Activated CD4-positive, CD25-positive, alpha-beta regulatory T cell treated with anti-CD3 and anti-CD28 coated beads, Interleukin-2, amount 50 U/mL, for 16 hours (primary cell): ENCODE data around the gene DLX6.

ENCODE experiments used
- DNase-seq: peaks from one replicate; pipeline ENCODE4 v3.0.0-alpha.2; 2020; ENCODE audit warnings: low read depth, low spot score

Gene DLX6

DNA sequence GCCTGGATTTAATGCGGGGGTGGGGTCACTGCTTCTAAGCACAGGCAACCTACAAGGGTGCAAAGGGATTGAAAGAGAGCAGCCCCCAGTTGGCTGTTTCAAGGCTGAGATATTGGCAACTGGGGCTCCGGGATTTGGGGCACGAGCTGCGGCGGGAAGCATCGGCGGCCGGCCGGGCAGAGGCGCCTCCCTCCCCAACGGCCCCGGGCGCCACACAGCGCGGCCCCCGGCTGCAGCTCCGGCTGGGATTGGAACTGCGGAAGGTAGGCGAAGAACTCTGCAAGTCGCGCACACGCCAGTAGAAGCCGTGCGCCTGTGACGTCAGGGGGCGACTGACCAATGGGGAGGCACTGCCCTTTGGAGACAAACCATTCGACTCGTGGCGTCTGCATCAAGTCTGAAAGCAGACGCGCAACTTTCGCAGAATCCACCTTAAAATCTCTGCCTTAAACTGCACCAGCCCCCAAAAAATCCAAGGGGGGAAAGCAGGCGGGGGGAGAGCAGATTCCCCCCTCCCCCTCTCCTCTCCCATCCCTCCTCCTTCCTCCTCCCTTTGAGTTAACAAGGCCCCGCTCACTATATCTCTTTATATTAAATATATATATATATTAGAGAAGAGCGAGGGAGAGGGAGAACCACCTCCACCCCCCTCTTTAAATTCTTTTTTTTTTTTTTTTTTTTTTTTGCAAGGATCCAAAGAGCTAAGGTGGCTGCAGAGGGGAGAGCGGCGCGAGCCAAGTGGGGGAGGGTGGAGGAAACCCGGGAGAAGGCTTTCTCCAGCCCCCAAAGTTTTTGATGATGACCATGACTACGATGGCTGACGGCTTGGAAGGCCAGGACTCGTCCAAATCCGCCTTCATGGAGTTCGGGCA, at the start of gene DLX6:
Gene DLX6, plus strand, starts transcription at position 371 of the 872 bp plus-strand sequence. Its CDS starts 425 bp downstream, at position 796.
- DNase-seq = no peak

- DNase-seq = no peak
Measured at GRCh38 chr7:96959135-96959534, 46.2 kb upstream of the DLX6 start.

DNA sequence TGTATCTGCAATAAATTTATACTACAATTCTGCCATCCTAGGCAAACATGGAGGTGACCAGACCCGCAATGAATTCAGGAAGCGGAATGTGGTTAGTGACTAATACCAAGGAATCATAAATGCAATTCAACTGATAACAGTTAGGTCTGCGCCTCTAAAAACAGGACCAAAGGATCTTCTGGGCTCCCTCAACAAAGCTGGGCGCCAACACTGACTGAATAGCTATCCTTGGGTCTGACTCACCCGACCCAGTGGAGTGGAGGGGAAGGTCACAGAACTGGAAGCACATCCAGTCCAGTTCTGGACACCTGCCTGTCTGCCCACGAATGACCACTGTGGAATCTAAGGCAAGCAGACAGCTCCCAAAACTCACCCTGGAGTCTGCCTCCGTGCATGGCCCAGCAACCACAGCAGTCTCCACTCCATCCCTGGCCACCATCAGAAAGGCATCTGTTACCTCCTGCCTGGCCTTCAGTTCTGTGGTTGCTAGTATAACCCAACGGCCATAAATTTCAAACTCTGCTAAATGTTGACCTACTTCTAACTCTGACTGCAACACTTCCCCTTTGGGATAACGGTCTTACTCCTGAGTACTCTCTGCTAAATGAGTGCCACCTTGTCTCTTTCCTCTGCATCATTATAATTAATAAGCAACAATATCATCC, 43.0 kb upstream of the DLX6 start:
- DNase-seq = no peak

GRCh38 chr7:96968981-96969380, 36.4 kb upstream of the DLX6 start:
- DNase-seq = no peak

DNA sequence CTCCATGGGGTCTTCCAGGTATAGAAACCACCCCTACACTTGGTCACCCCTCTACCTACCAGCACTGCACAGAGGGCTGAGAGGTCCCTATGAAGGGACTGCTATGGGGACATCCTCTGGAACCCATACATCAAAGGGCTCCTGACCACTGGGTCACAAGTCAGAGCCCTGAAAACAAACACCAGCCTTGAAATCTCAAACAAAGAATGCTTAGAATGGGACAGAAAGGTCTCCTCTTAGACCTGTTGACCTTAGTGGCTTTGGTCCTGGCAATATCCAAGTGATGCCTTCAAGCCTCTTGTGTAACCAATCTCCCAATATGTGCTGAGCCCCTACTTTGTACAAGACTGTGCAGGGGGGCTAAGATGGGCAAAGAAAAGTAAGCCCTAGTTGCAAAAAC, 34.6 kb upstream of the DLX6 start:
- no peak for DNase-seq

- DNase-seq = no peak
Measured at GRCh38 chr7:96973986-96974385, 31.4 kb upstream of the DLX6 start.

DNA sequence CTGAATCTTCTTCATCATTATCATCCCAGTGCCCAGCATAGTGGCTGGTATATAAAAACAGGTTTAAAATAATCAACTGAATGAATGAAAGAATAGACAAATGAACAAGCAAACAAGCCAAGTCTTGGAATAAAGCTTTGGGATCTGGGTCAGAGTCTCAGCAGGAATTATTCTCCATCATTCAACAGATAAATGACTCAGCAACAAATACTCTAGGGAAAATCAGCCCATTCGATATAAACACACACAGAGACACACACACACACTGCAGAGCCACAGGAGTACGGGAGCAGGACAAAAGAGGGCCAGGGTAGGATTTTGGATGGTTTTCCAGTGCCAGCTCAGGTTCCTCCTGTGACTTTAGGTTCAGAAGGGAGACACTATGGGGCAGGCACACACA, 29.2 kb upstream of the DLX6 start:
- no peak for DNase-seq

GRCh38 chr7:96977445-96977844, 27.9 kb upstream of the DLX6 start:
- no peak for DNase-seq

DNA sequence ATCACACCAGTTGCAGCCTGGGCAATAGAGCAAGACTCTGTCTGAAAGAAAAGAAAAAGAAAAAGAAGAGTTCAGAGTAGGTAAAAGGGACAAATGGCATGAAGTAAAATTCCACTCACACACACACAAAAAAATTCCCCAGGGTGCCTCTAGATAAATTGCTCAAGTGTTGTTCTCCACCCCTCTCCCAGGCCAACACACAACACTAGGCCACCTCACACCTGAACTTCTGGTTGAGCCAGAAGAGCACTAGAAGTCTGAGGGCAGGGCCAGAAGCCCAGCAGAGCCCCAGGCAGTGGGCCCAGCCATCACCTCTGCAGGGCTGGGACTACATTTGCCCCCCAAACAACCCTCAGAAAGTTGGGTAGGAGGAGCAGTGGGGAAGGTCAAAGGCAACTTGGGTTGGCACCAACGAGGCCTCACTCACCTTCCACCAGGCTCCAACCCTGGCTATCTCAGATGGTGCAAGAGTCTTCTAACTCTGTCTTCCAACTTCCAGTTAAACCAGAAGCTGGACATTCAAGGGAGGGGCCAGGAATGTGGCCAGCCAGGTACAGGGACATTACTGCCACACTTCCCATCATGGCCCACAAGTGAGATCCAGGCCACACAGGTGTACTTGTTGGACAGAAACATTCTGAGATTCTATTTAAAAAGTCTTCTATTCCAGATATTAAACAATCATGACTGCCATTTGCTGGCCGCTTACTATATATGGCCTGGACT, 25.6 kb upstream of the DLX6 start:
- no peak for DNase-seq

- DNase-seq = no peak
Measured at GRCh38 chr7:96982586-96982985, 22.8 kb upstream of the DLX6 start.

DNA sequence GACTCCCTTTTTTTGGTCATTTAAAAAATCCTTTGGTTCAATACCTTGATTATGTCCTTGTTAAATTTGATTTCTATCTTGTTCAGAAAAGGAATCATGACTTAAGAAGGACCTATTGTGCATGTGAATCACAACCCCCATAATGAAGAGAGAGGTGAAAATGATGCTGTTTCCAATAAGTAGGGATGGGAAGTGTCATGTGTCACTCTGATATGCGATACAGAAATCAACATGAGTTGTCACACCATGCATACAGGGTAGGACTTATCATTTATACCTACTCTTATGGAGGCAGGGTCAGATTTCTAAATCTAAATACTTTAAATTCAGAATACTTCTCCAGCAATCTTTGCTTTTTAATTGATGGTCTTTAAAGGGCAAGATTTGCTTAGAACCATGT, 19.4 kb upstream of the DLX6 start:
- no peak for DNase-seq

DNA sequence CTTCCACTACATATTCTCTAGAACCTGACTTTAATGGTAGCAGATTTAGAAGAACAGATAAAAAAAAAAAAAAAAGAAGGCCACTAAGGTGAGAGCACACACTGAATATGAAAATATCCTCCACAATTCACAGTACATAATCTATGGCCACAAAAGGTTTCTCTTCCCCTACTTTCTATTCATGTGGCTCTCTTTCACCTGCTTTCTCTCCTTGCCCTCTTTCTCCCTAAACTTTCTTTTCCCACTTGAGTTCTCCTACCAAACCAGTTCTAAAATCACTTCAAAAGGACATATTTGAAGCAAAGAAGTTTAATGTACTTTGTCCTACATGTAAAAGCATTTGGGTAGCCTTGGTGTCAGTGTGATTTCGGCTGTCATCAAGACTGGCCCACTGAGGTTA, 18.5 kb upstream of the DLX6 start:
- no peak for DNase-seq

DNA sequence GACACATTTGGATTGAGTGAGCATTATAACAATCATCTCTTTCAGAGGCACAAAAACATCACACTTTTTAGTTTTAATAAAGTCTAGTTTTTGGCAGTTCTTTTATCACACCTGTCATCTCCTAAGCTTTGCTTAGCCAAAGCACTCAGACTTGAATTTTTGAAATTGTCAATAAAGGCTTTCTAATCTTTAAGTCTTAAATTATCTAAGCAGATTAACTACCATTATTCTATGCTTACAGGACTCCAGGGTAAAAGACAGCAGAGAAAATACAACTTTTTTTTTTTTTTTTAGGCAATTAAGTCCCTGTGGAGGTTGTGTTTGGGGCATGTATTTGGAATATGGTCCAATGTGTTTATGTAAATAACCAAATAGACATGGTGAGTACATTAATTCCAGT, 17.6 kb upstream of the DLX6 start:
- no peak for DNase-seq

GRCh38 chr7:96989241-96989858, 16.0 kb upstream of the DLX6 start:
- DNase-seq = no peak

DNA sequence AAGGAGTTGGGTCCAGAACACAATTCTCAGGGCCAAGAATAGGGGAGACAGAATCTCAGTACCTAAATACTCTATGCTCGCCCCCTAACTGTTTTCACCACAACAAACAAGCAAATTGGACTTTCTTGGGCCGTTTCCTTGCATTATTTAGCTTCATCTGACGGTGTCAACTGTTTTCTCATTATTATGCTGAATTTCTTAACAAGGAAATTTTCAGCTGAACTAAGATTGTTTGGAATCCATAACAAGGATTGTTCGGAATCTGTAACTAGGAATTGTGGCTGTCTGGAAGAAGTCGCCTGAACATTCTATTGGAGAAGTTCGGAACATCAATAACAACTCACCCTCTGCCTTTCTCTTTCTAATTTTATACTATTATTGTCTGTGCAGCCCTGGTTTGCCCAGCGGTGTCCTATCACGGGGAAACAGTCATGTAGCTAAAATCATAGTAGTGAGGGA, 15.5 kb upstream of the DLX6 start:
- no peak for DNase-seq

DNA sequence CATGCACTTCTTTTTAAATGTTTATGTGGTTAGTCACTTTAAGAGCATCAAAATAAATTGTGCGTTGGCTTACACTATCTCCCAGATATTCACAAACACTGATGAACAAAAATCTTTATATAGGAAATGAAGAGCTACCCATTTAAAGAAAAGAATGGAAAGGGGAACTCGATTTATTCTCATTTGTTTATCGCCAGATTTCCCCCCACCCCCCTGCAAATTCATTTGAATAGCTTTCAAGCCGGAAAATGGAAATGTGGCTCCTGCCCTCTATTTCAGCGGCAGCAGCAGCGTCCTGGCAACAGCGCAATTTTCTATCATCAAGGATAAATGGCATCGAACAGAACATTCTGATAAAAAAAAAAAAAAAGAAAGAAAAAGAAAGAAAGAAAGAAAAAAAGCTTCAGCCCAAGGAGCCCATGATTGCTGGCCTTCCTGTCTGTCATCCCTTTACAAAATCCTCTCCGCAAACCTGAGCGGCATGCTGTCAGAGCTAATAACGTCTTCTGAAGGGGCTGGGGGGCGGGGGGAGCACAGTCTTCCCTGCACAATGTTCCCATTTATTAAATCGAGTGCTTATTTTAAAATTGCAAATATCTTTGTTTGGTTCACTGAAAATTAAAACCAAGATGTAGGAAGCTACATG, 13.7 kb upstream of the DLX6 start:
- no peak for DNase-seq

DNA sequence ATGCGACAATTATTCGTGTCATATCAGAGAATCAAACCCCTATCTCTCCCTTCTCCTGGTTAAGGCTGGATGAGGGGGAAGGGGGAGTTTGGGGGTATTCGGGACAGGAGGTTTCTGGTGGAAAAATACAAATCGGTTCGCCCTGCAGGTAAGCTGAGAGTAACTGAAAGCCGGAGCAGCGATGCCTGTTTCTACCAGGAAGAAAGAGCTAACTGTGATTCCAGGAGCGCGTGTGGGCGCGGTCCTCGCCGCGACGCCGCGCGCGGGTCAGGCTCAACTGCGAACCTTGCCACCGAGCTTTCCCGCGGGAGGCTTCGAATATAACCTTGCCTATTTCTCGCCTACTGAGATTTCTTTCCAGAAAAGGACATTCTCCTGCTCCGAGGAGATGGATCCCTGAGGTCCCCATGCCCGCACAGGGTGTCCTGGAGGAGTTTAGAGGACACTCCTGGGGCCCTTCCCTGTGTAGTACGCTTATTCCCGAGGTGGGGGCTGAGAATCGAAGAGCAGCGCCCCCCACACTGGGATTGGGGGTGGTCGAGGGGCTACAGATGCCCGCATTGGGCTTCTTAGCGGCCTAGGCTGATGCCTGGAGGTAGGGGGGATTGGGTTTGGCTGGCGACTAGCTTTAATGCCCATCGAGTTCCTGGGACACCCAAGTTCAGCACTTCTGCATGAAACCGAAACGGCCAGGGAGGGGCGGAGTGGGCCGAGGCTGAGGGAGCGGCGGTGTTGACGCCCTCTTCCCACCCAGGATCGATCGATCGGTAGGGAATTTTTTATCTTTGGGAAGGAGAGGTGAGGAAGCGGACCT, 13.0 kb upstream of the DLX6 start:
- no peak for DNase-seq

- DNase-seq = no peak
Measured at GRCh38 chr7:96993094-96993865, 12.1 kb upstream of the DLX6 start.

GRCh38 chr7:96993980-96994379, 11.4 kb upstream of the DLX6 start:
- DNase-seq = no peak
